ENCODE data around the gene P4HA2. TPM values are rescaled to one million over a fixed set of nuclear protein-coding genes. Genes with fewer than 3 reads are reported as not detected.

Gene P4HA2
- total and polyA plus RNA-seq, 2 experiments from 2014 or later = 139 to 246 TPM

DNA sequence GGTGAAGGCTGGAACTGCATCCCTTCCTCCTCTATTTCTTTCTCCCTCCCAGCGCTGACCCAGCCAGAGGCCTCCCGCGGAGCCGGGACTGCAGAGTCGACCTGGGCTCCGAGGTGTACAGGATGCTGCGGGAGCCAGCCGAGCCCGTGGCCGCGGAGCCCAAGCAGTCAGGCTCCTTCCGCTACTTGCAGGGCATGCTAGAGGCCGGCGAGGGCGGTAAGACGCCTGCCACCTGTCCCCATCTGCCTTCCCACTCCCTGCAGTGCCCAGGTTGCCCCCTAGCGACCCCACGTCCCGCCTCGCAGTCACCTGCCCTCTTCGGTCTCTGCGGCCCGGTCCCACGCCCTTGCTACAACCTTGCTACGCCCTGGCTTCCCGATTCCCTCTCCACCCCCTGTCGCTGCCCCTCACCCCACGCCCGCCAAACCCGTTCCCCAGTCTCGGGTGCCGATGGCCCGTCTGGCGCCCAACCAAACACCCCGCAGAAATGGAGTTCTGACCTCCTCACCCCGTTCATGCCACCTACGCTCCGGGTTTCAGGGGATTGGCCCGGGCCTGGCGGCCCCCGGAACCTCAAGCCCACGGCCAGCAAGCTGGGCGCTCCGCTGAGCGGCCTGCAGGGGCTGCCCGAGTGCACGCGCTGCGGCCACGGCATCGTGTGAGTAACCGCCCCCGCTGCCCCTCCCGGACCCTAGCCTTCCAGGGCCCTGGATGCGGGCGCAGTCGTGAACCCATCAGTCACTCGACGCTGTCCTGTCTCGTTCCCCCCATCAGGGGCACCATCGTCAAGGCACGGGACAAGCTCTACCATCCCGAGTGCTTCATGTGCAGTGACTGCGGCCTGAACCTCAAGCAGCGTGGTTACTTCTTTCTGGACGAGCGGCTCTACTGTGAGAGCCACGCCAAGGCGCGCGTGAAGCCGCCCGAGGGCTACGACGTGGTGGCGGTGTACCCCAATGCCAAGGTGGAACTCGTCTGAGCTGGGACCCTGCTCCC, 43.9 kb upstream of the P4HA2 start:
- Histone ChIP-seq H3K27me3 (no peaks in the 10 kb centered on the region), H3K4me3 (no peak overlapping the region), H3K4me1 (ENCODE audit: insufficient read depth) (no peaks in the 10 kb centered on the region), H2AFZ (no peak overlapping the region), H3K9me3 (ENCODE audit: low read depth) (no peaks in the 10 kb centered on the region), H3K9me2 (replicated peaks; ENCODE audit: insufficient read depth) (no peaks in the 10 kb centered on the region), H3K36me3 (replicated peaks; ENCODE audit: insufficient read depth, low read depth) (no peaks in the 10 kb centered on the region), H3K27ac (no peak overlapping the region), H4K20me1 (ENCODE audit: insufficient read depth, poor library complexity, severe bottlenecking) (no peaks in the 10 kb centered on the region), H3K79me2 (no peaks in the 10 kb centered on the region), H3K4me2 (no peak overlapping the region)
- TF ChIP-seq, protein P1, sequence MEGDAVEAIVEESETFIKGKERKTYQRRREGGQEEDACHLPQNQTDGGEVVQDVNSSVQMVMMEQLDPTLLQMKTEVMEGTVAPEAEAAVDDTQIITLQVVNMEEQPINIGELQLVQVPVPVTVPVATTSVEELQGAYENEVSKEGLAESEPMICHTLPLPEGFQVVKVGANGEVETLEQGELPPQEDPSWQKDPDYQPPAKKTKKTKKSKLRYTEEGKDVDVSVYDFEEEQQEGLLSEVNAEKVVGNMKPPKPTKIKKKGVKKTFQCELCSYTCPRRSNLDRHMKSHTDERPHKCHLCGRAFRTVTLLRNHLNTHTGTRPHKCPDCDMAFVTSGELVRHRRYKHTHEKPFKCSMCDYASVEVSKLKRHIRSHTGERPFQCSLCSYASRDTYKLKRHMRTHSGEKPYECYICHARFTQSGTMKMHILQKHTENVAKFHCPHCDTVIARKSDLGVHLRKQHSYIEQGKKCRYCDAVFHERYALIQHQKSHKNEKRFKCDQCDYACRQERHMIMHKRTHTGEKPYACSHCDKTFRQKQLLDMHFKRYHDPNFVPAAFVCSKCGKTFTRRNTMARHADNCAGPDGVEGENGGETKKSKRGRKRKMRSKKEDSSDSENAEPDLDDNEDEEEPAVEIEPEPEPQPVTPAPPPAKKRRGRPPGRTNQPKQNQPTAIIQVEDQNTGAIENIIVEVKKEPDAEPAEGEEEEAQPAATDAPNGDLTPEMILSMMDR (IDR thresholded peaks at IDR 0.05; ENCODE audit: poor library complexity) = no peak
- TF ChIP-seq EZH2 (IDR thresholded peaks at IDR 0.05; ENCODE audit: borderline replicate concordance) (no peak), EZH2phosphoT487 (IDR thresholded peaks at IDR 0.05; ENCODE audit: low read depth, severe bottlenecking, unreplicated experiment) (no peak)
- WGBS (ENCODE audit: low lambda C conversion rate, missing lambda C conversion rate) = 95% methylated on average over 53 of the region's 77 CpGs
- DNase-seq (ENCODE audit: low spot score) = no peak

DNA sequence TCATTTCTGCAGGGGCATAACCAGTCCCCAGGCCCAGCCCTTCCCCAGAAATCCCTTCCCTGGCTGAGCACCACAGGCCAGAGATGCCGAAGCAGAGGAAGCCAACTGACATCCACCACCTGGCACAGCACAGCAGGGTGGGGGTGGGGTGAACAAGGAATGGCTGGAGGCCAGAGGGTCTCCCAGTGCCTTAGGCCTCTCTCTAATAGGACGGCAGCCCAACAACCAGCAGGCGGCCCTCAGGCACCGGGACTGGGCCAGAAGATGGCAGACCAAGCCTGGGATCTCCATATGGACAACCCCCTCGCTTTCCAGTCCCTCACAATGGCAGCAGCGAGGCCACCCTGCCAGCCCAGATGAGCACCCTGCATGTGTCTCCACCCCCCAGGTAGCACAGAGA, 43.1 kb upstream of the P4HA2 start:
- no peak for TF ChIP-seq EZH2phosphoT487 (IDR thresholded peaks at IDR 0.05; ENCODE audit: low read depth, severe bottlenecking, unreplicated experiment)
- TF ChIP-seq, protein P1 (IDR thresholded peaks at IDR 0.05; ENCODE audit: poor library complexity) = no peak
- TF ChIP-seq EZH2 (IDR thresholded peaks at IDR 0.05; ENCODE audit: borderline replicate concordance) = no peak
- no peak overlapping the region for H2AFZ ChIP-seq
- no peaks in the 10 kb centered on the region for H4K20me1 ChIP-seq (ENCODE audit: insufficient read depth, poor library complexity, severe bottlenecking)
- no peak overlapping the region for H3K4me3 ChIP-seq
- H3K4me1 ChIP-seq (ENCODE audit: insufficient read depth) = peaks cover 5% of the 10 kb centered on the region
- H3K9me2 ChIP-seq (replicated peaks; ENCODE audit: insufficient read depth) = no peaks in the 10 kb centered on the region
- no peak overlapping the region for H3K4me2 ChIP-seq
- WGBS (ENCODE audit: low lambda C conversion rate, missing lambda C conversion rate) = 83% methylated on average over 6 of the region's 6 CpGs
- no peak overlapping the region for H3K27ac ChIP-seq
- no peaks in the 10 kb centered on the region for H3K79me2 ChIP-seq
- H3K36me3 ChIP-seq (replicated peaks; ENCODE audit: insufficient read depth, low read depth) = no peaks in the 10 kb centered on the region
- H3K27me3 ChIP-seq = no peaks in the 10 kb centered on the region
- no peaks in the 10 kb centered on the region for H3K9me3 ChIP-seq (ENCODE audit: low read depth)
- DNase-seq (ENCODE audit: low spot score) = no peak

DNA sequence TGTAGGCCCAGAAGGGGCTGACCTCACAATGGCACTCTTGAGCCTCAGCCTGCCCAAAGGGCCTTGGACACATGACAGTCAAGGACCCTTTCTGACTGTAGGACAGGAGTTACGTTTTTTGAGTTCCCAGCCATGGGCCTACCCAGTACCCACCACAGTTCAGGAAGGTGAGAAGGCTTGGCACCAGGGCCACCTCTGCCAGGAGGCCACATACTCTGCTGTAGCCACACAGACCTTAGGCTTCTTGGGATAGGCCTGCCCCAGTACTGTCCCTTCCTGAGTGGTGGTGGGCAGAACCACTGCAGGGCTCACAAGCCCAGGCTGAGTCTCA, 42.6 kb upstream of the P4HA2 start:
- Histone ChIP-seq H3K27me3 (no peaks in the 10 kb centered on the region), H3K4me3 (no peak overlapping the region), H3K36me3 (replicated peaks; ENCODE audit: insufficient read depth, low read depth) (no peaks in the 10 kb centered on the region), H3K4me2 (no peak overlapping the region), H3K79me2 (no peaks in the 10 kb centered on the region), H3K27ac (no peak overlapping the region), H4K20me1 (ENCODE audit: insufficient read depth, poor library complexity, severe bottlenecking) (no peaks in the 10 kb centered on the region), H3K9me3 (ENCODE audit: low read depth) (no peaks in the 10 kb centered on the region), H3K9me2 (replicated peaks; ENCODE audit: insufficient read depth) (no peaks in the 10 kb centered on the region), H3K4me1 (ENCODE audit: insufficient read depth) (peaks cover 8% of the 10 kb centered on the region), H2AFZ (no peak overlapping the region)
- 94% methylated on average over 1 of the region's 1 CpG for WGBS (ENCODE audit: low lambda C conversion rate, missing lambda C conversion rate)
- DNase-seq (ENCODE audit: low spot score) = no peak
- TF ChIP-seq EZH2 (IDR thresholded peaks at IDR 0.05; ENCODE audit: borderline replicate concordance) (no peak), EZH2phosphoT487 (IDR thresholded peaks at IDR 0.05; ENCODE audit: low read depth, severe bottlenecking, unreplicated experiment) (no peak)
- TF ChIP-seq, protein P1 (IDR thresholded peaks at IDR 0.05; ENCODE audit: poor library complexity) = no peak
